ENCODE results near the gene MBNL1.

The MBNL1 gene

GRCh38 chr3:152299249-152299976 is 30.7 kb downstream of the MBNL1 start:
- no peak for DNase-seq

GRCh38 chr3:152300029-152300731 is 31.5 kb downstream of the MBNL1 start:
- DNase-seq = no peak

DNA sequence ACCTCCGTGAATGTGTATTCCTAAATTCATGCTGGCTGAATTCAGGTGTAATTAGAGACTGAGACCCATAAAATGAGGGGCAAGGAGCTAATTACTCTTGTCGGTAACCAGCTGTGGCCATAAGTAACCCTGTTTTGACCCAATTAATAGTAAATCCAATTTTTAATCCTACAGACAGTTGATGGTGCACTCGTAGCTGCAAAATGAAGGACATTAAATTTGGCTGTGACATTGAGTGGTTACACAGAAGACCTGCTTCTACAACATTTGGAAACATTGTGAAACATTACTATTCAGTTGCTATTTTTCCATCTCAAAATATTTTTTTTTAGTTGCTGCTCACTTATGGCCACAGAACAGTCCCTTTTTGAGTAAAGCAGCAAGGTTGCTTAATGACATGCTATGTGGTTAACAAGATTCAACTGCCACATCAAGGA is 33.0 kb downstream of the MBNL1 start:
- no peak for DNase-seq

- no peak for DNase-seq
Measured at GRCh38 chr3:152302521-152303021, 33.8 kb downstream of the MBNL1 start.

GRCh38 chr3:152304160-152304559 is 35.4 kb downstream of the MBNL1 start:
- DNase-seq = no peak

DNA sequence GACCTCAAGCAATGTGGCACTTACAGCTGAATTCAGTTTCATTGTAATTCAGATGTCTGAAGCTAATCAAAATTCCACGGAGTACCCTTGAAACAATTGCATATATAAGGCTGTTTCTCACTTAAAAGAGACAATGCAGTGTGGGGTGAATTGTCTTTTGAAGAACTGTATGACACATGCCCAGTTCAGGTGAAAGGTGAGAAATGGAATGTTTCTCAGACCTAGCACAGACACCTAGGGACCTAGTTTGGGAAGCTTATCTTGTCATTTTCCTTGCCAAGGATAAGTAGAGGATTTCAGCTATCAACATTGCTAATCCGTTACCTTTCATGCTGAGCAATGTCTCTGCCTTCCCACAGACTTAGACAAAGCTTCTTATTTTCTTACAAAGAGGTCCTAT is 36.3 kb downstream of the MBNL1 start:
- DNase-seq = no peak

GRCh38 chr3:152307829-152308474 is 39.2 kb downstream of the MBNL1 start:
- no peak for DNase-seq

- DNase-seq = no peak
Measured at GRCh38 chr3:152308475-152308844, 39.7 kb downstream of the MBNL1 start.

- no peak for DNase-seq
Measured at GRCh38 chr3:152309031-152309430, 40.3 kb downstream of the MBNL1 start.

DNA sequence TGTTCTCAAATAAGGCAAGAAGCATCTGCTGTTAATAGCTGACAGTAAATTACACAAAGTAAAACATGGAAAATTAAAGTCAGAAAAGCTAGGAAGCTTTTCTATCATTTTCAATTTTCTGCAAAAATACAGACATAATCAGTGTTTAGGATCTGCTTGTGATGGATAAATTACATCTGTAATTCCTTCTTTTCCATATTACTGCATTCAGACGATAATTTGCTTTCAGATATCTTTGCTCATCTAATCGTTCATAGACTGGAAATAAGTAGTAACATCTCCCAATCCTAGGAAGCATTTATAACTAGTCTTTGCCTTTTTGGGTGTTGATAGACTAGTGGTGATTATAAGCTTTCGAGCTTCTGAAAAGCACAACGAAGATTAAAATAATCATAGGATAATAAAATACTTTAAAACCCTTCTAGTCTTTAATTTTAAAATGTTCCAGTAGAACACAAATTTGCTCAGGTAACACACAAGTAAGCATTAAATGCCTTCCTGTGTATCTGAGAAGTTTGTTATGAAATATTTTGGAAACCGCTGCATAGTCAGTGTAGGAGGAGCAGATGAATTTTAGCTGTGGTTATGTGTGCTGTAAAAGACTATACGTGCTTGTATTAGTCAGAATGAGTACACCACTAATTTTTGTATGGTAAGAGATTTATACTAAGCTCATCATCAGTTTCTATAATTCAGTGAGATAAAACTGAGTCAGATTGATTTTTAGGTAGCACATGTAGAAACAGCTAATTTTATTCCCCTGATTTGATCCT is 41.0 kb downstream of the MBNL1 start:
- no peak for DNase-seq

- no peak for DNase-seq
Measured at GRCh38 chr3:152313430-152313829, 44.7 kb downstream of the MBNL1 start.

- DNase-seq = no peak
Measured at GRCh38 chr3:152313914-152314313, 45.2 kb downstream of the MBNL1 start.

- DNase-seq = no peak
Measured at GRCh38 chr3:152314677-152315353, 46.1 kb downstream of the MBNL1 start.

DNA sequence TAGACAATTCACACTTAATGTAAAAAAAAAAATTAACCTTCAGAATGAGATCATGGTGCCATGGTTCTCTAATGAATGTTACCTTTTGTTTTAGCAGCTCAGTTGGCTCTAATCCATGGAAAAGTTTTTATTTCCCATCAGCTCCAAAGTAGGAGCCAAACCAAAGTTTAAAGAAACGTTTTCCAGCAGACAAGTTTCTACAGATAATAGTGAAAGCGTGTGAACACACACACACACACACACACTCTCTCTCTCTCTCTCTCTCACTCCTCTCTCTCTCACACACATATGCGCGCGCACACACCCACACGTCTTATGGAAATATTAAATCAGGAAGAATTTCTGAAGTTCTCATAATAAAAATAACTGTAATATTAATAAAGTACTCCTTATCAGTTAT is 46.9 kb downstream of the MBNL1 start:
- DNase-seq = no peak

GRCh38 chr3:152316318-152316717 is 47.6 kb downstream of the MBNL1 start:
- DNase-seq = no peak

- DNase-seq = no peak
Measured at GRCh38 chr3:152317184-152317583, 48.5 kb downstream of the MBNL1 start.

GRCh38 chr3:152317956-152318355 is 49.2 kb downstream of the MBNL1 start:
- DNase-seq = no peak

DNA sequence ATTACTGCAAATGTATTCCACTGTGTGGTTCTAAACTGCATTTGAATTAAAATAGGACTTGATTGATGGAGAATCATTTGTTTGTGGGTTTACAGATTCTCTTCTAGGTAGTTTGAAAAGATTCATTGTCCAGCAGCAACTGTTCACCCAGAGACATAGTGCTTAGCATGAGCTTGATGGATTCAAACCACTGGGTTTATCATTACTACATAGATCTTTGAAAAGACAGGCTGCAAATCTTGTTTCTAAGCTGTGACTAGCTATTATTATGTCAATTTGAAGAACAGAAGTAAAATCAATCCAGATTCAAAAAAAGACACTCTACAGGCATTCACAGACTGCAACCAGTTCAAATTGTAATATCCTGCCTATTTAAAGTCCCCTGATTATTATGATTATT is 49.8 kb downstream of the MBNL1 start:
- no peak for DNase-seq

DNA sequence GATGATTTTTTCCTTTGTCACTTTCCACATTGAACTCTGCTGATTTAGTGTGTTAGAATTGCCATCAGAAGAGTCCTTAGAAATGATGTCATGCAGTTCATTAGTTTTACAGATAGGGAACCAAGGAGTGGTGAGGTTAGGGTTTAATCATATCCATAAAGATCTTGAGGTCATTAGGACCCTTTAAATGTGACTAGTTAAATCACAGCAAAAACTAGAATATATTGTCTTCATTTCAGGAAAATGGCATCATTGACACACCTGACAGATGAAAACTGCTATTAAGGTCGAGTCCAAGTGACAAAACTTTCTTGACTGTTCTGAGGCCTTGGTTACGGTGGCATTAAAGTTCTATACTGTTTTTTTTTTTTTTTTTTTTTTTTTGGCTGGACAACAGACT is 50.5 kb downstream of the MBNL1 start:
- DNase-seq = no peak

GRCh38 chr3:152319831-152320617 is 51.3 kb downstream of the MBNL1 start:
- no peak for DNase-seq

- no peak for DNase-seq
Measured at GRCh38 chr3:152321200-152321954, 52.6 kb downstream of the MBNL1 start.

Data from NCI-H1417 treated with DMSO at 0.1 percent for 48 hours (cell line).